ENCODE results near the gene ARL16. TPM values are rescaled to one million over a fixed set of nuclear protein-coding genes. Genes with fewer than 3 reads are reported as not detected.

Gene ARL16
- total RNA-seq, 1 experiment from 2014 or later = 49.8 TPM

DNA sequence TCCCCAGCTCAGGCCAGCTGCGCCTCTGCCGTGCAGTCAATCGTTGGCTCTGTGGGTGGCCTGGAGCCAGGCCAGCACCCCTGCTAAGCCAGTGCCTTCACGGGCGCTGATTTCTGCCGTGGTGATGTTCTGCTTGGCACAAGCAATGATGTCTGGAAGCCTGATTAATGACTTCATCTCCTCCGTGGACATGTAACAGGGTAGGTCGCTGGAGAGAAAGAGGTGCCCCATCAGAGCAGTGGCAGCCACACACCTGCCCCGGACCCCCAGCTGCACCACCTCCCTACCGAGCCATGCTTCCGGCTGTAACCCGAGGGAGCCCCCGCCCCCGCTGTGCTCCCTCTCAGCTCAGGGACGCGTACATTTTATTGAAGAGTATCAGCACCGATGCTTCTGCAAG, 1.9 kb downstream of the ARL16 start:
- Mint-ChIP-seq H3K4me1 (ENCODE audit: low read depth, unreplicated experiment) (no peaks in the 10 kb centered on the region), H3K4me3 (ENCODE audit: unreplicated experiment) (peak overlapping the region; percentile 97), H3K27me3 (ENCODE audit: insufficient read depth, unreplicated experiment) (no peaks in the 10 kb centered on the region), H3K36me3 (ENCODE audit: insufficient read depth, unreplicated experiment) (peaks cover 38% of the 10 kb centered on the region), H3K9me3 (ENCODE audit: unreplicated experiment) (no peaks in the 10 kb centered on the region), H3K27ac (ENCODE audit: unreplicated experiment) (no peak overlapping the region)
- BruUV-seq (replicated peaks) = no TSS peak
- TF ChIP-seq CTCF (IDR thresholded peaks at IDR 0.05; ENCODE audit: insufficient read depth in 1 of 2, low read depth in 1 of 2, low read length in 1 of 2, severe bottlenecking in 1 of 2, unreplicated experiment in 1 of 2) = no peak
- intact Hi-C loops (cut with micrococcal nuclease; ENCODE audit: unreplicated experiment) = no loop called here
- no peak overlapping the region for H3K4me3 ChIP-seq (ENCODE audit: low read depth, low read length)
- ChIA-PET POLR2A (no interaction called here), CTCF (no interaction called here)
- H3K27me3 ChIP-seq (replicated peaks; ENCODE audit: control insufficient read depth, insufficient read depth, low read length) = no peaks in the 10 kb centered on the region
- 0 out of 2 replicates have a peak, but pooled peaks cover 10% of the 10 kb centered on the region for H3K4me1 ChIP-seq
- no peaks in the 10 kb centered on the region for H3K9me3 ChIP-seq
- no peak for DNase-seq
- no peaks in the 10 kb centered on the region; the same call in none of the 2 replicates for H3K36me3 ChIP-seq (ENCODE audit: control insufficient read depth, insufficient read depth, low read length)

DNA sequence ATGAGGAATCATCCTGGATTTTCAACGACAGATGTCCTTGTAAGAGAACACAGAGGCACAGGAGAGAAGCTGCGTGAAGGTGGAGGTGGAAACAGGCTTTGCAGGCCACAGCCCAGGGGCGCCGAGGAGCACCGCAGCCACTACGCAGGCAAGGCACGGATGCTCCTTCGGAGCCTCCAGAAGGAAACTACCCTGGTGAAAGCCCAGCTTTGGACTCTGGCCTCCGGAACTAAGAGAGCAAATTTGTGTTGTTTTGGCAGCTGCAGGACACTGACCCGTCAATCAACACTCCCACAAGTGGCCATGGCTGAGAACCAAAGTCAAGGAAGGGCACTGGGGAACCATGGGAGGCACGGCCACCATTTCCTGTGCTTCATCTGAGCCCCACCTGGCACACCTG, 3.4 kb downstream of the ARL16 start:
- intact Hi-C loops (cut with micrococcal nuclease; ENCODE audit: unreplicated experiment) = no loop called here
- no peak for DNase-seq
- Histone ChIP-seq H3K27me3 (replicated peaks; ENCODE audit: control insufficient read depth, insufficient read depth, low read length) (no peaks in the 10 kb centered on the region), H3K36me3 (ENCODE audit: control insufficient read depth, insufficient read depth, low read length) (no peaks in the 10 kb centered on the region; the same call in 1 of the 2 replicates), H3K4me3 (ENCODE audit: low read depth, low read length) (no peak overlapping the region), H3K4me1 (0 out of 2 replicates have a peak, but pooled peaks cover 8% of the 10 kb centered on the region), H3K9me3 (no peaks in the 10 kb centered on the region)
- Mint-ChIP-seq H3K9me3 (ENCODE audit: unreplicated experiment) (no peaks in the 10 kb centered on the region), H3K27me3 (ENCODE audit: insufficient read depth, unreplicated experiment) (no peaks in the 10 kb centered on the region), H3K36me3 (ENCODE audit: insufficient read depth, unreplicated experiment) (peaks cover 40% of the 10 kb centered on the region), H3K4me1 (ENCODE audit: low read depth, unreplicated experiment) (peaks cover 5% of the 10 kb centered on the region), H3K4me3 (ENCODE audit: unreplicated experiment) (no peak overlapping the region), H3K27ac (ENCODE audit: unreplicated experiment) (no peak overlapping the region)
- ChIA-PET CTCF (no interaction called here), POLR2A (no interaction called here)
- no TSS peak for BruUV-seq (replicated peaks)
- TF ChIP-seq CTCF (IDR thresholded peaks at IDR 0.05; ENCODE audit: insufficient read depth in 1 of 2, low read depth in 1 of 2, low read length in 1 of 2, severe bottlenecking in 1 of 2, unreplicated experiment in 1 of 2) = no peak

- Histone ChIP-seq H3K9me3 (no peaks in the 10 kb centered on the region), H3K4me1 (no peaks in the 10 kb centered on the region), H3K36me3 (ENCODE audit: control insufficient read depth, insufficient read depth, low read length) (peaks cover 1% of the 10 kb centered on the region; the same call in 1 of the 2 replicates), H3K27me3 (replicated peaks; ENCODE audit: control insufficient read depth, insufficient read depth, low read length) (no peaks in the 10 kb centered on the region), H3K4me3 (ENCODE audit: low read depth, low read length) (no peak overlapping the region)
- POLR2A ChIA-PET = no interaction called here
- Mint-ChIP-seq H3K9me3 (ENCODE audit: unreplicated experiment) (no peaks in the 10 kb centered on the region), H3K36me3 (ENCODE audit: insufficient read depth, unreplicated experiment) (peaks cover 62% of the 10 kb centered on the region), H3K27ac (ENCODE audit: unreplicated experiment) (no peak overlapping the region), H3K4me1 (ENCODE audit: low read depth, unreplicated experiment) (peaks cover 5% of the 10 kb centered on the region), H3K4me3 (ENCODE audit: unreplicated experiment) (no peak overlapping the region), H3K27me3 (ENCODE audit: insufficient read depth, unreplicated experiment) (no peaks in the 10 kb centered on the region)
- CTCF ChIA-PET = interaction anchor here (0.6 kb wide), 1 partner anchor 195 kb away, joined by 4 read pairs; no protein-coding TSS in a partner anchor
- TF ChIP-seq CTCF (IDR thresholded peaks at IDR 0.05; ENCODE audit: insufficient read depth in 1 of 2, low read depth in 1 of 2, low read length in 1 of 2, severe bottlenecking in 1 of 2, unreplicated experiment in 1 of 2) = no peak
- no peak for DNase-seq
- BruUV-seq (replicated peaks) = no TSS peak
- intact Hi-C loops (cut with micrococcal nuclease; ENCODE audit: unreplicated experiment) = no loop called here
These were observed 6.7 kb downstream of the ARL16 start for GRCh38 chr17:81676906-81677305.
